HG03469 (cell line): ENCODE data around the gene IQCC.

Experiments
- ATAC-seq: cut with Tn5 transposase; IDR thresholded peaks from one replicate; pipeline ENCODE4 v1.9.1; 2021; ENCODE audit warnings: mild to moderate bottlenecking, moderate library complexity, moderate number of reproducible peaks; ENCODE audit not compliant: unreplicated experiment

Gene IQCC

DNA sequence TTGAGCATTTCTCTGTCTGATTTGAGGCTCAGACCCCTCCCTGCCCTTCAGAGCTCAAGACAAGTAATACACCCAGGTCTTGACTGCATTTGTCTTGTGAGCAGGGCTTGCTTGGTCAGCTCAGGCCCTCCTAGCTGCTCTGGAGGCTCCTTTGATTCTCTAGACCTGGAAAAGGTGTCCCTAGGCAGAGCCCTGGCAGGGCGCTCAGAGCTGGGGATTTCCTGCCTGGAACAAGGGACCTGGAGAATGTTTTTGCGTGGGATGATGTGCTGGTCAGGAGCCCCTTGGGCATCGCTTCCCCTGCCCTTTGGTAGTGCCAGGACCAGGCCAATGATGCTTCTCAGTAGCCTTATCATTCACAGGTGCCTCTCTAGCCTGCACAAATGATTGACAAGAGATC is 9.9 kb upstream of the IQCC start:
- no peak for ATAC-seq

GRCh38 chr1:32195972-32196823 is 9.3 kb upstream of the IQCC start:
- no peak for ATAC-seq

GRCh38 chr1:32197074-32197473 is 8.4 kb upstream of the IQCC start:
- no peak for ATAC-seq

DNA sequence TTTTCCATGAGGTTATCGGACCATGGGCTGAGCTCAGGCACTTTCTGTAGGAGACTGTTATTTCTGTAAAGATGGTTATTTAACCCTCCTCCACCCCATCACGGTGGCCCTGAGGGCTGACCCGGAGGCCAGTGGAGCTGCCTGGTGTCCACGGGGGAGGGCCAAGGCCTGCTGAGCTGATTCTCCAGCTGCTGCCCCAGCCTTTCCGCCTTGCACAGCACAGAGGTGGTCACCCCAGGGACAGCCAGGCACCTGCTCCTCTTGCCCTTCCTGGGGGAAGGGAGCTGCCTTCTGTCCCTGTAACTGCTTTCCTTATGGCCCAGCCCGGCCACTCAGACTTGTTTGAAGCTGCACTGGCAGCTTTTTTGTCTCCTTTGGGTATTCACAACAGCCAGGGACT is 7.6 kb upstream of the IQCC start:
- no peak for ATAC-seq

GRCh38 chr1:32198237-32199042 is 7.0 kb upstream of the IQCC start:
- ATAC-seq, result no peak

- no peak for ATAC-seq
Observed at GRCh38 chr1:32199043-32199716, 6.3 kb upstream of the IQCC start.

GRCh38 chr1:32199717-32200072 is 5.8 kb upstream of the IQCC start:
- no peak for ATAC-seq

DNA sequence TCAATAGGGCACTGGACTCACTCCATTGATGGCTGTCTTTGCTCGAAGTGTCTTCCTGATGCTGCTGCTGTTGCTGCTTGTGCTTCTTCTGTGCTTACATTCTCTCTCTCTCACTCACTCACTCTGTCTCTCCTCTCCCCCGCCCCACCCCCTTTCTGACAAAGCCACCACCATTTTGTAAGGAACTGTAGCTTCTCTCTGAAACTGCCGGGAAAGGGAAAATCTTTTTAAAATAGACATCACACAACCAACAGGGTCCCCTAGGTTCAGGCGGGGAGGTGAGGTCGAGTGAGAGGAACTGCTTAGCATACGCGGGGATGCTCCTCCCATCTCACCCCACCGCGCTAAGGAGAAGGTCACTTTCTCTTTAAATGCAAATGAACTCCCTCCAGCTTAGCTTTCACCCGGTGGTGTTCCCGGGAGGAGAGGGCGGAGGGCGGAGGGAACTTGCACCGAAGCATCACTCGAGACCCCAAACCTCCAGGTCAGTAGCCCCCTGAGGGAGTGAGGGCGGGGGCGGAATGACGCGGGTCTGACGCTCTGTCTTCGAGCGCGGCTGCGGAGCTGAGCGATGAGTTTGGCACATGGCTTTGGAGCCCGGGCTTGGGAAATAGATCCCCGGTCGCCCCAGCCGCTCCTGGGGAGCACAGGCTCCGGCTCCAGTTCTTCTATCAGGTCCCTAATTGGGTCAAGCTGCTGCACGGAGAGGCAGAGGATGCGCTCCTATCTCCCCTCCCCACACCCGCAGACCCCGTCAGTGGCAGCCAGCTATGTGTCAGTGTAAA is 5.1 kb upstream of the IQCC start, which contains the start of gene CCDC28B:
Gene CCDC28B (plus strand): TSS at position 370 of the 785 bp plus-strand sequence. CDS start 1,341 bp downstream, outside the sequence.
- no peak for ATAC-seq

- ATAC-seq, result no peak
Observed at GRCh38 chr1:32201011-32201855, 4.2 kb upstream of the IQCC start.

GRCh38 chr1:32204943-32205361 is 519 bp upstream of the IQCC start:
- no peak for ATAC-seq

- no peak for ATAC-seq
Observed at GRCh38 chr1:32208469-32208868, 3.0 kb downstream of the IQCC start.

- no peak for ATAC-seq
Observed at GRCh38 chr1:32208891-32209328, 3.4 kb downstream of the IQCC start, which contains the start of gene DCDC2B. DCDC2B (plus strand) TSS chr1:32209089; CDS start chr1:32209094, 5 bp downstream.

GRCh38 chr1:32215629-32216480 is 10.4 kb downstream of the IQCC start:
- ATAC-seq, result no peak

- no peak for ATAC-seq
Observed at GRCh38 chr1:32216566-32216965, 11.1 kb downstream of the IQCC start.

- ATAC-seq, result no peak
Observed at GRCh38 chr1:32219022-32219421, 13.6 kb downstream of the IQCC start.

GRCh38 chr1:32220746-32221580 is 15.5 kb downstream of the IQCC start:
- no peak for ATAC-seq

DNA sequence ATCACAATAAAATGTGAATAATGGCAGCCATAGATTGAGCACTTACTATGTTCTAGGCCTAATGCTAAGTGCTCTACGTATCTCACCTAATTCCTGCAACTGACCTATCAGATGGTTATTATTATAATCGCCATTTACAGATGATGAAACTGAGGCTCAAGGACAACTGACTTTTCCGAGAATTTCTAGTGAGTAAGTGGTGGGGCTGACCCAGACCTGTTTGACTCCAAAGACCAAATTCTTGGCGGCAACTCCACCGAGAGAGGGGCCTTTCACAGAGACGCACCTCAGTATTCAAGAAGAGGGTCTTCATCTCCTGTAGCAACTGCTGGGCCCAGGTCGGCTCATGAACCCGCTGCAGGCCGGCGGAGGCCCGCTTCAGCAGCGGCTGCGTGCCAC is 16.1 kb downstream of the IQCC start:
- ATAC-seq, result no peak
